Kidney (tissue), 14 donors: ENCODE results near the gene DONSON. TPM values are rescaled to one million over a fixed set of nuclear protein-coding genes. Genes with fewer than 3 reads are reported as not detected.

Experiments used
- DNase-seq, 5 donors: peaks; one replicate each; pipeline ENCODE4 v3.0.0-alpha.2; 2013 to 2020
- FAIRE-seq: peaks from 2 replicates; lab custom pipeline; 2012; peaks lifted over from hg19 to GRCh38; lab: Jason Lieb, UNC
- H3K27ac ChIP-seq, 2 donors: one replicate each; pipeline ENCODE4 v1.7.0; 2013; ENCODE audit warnings: low read depth in 2 of 2, low read length in 2 of 2, inconsistent platforms in 1 of 2
- H3K27me3 ChIP-seq: one replicate; pipeline ENCODE4 v1.7.1; 2013; ENCODE audit warnings: low read length, inconsistent platforms; ENCODE audit not compliant: control insufficient read depth, insufficient read depth
- H3K36me3 ChIP-seq, 3 donors: one replicate each; pipeline versions ENCODE4 v1.7.0 to v1.7.1; 2013; ENCODE audit warnings: low read length in 3 of 3, control low read depth in 1 of 3, inconsistent platforms in 1 of 3; ENCODE audit not compliant: insufficient read depth in 3 of 3, control insufficient read depth in 2 of 3
- H3K4me1 ChIP-seq, 3 donors: one replicate each; pipeline versions ENCODE4 v1.7.0 to v1.7.1; 2013; ENCODE audit warnings: low read length in 3 of 3, inconsistent platforms in 1 of 3, low read depth in 1 of 3; ENCODE audit not compliant: control insufficient read depth in 2 of 3, insufficient read depth in 2 of 3
- H3K4me3 ChIP-seq, 3 donors: one replicate each; pipeline versions ENCODE4 v1.7.0 to v1.8.1; 2013; ENCODE audit warnings: low read length in 3 of 3, control low read depth in 1 of 3, inconsistent platforms in 1 of 3
- H3K9ac ChIP-seq, 3 donors: one replicate each; pipeline versions ENCODE4 v1.7.0 to v1.7.1; 2013; ENCODE audit warnings: low read length in 3 of 3, control low read depth in 1 of 3, inconsistent platforms in 1 of 3
- H3K9me3 ChIP-seq, 3 donors: one replicate each; pipeline versions ENCODE4 v1.7.0 to v1.7.1; 2013; ENCODE audit warnings: low read length in 3 of 3, control low read depth in 1 of 3, inconsistent platforms in 1 of 3; ENCODE audit not compliant: control insufficient read depth in 2 of 3, insufficient read depth in 1 of 3
- CTCF ChIP-seq: IDR thresholded peaks from 3 replicates; pipeline ENCODE4 v1.5.1; 2012; ENCODE audit warnings: mild to moderate bottlenecking, moderate library complexity, borderline replicate concordance; ENCODE audit not compliant: insufficient read depth; ENCODE audit errors: extremely low read depth
- intact Hi-C: fragments of 100-400 bp; cut with DNase I; formaldehyde crosslinking; loops from one replicate; pipeline ENCODE4 v1.11.1; 2022
- polyA plus RNA-seq: library from polyadenylated mRNA; stranded (reverse); fragments of 350-450 nt; fragmentation: Illumina TruSeq; extraction: RNeasy Lipid Tissue Mini Kit (QIAGEN cat#74804); gene quantifications from one replicate; pipeline ENCODE4 v1.2.3, GENCODE V29; 2014; ENCODE audit warnings: low read depth, low replicate concordance; ENCODE audit not compliant: insufficient read depth
- total RNA-seq: library from RNA; stranded (reverse); fragmentation: NEBNext Ultra II Directional; extraction: Animal tissue kit (Norgen Biotek cat#: 25700); gene quantifications from one replicate; pipeline ENCODE4 v1.2.1, GENCODE V29; 2021
- donor health status: control.
- donor health status: control.
- donor health status: control.
- donor health status: control.
- donor health status: control.
- donor health status: DM: yes; HTN: yes; CAD: no.
- donor health status: Normal renal cell carcinoma (clear cell type).

The DONSON gene
- total and polyA plus RNA-seq, 2 donors from 2014 or later: 6.8 to 8.9 TPM

- Histone ChIP-seq H3K4me3 (no peak overlapping the region), H3K9me3 (no peaks in the 10 kb centered on the region), H3K27ac (no peak overlapping the region), H3K27me3 (no peaks in the 10 kb centered on the region), H3K4me1 (peaks cover 0 to 5% (median 4%) of the 10 kb centered on the region in 3 donors), H3K36me3 (peaks cover 5 to 29% (median 13%) of the 10 kb centered on the region in 3 donors), H3K9ac (no peak overlapping the region)
- DNase-seq (no peak), FAIRE-seq (no peak)
- no peak for TF ChIP-seq CTCF
- intact Hi-C loops: no loop called here
These were observed 42.4 kb downstream of the DONSON start for GRCh38 chr21:33546086-33546485.

- intact Hi-C loops: no loop called here
- H3K36me3 ChIP-seq: peaks cover under 1 to 14% (median 3%) of the 10 kb centered on the region in 3 donors
- TF ChIP-seq CTCF: no peak
- H3K4me3 ChIP-seq: peak overlapping the region; percentile 89 to 100 (median 100)
- no peaks in the 10 kb centered on the region for H3K27me3 ChIP-seq
- H3K27ac ChIP-seq: no peak overlapping the region
- peak overlapping the region; percentile 43 to 96 (median 93) for H3K9ac ChIP-seq
- no peaks in the 10 kb centered on the region for H3K9me3 ChIP-seq
- peaks cover 0 to 6% (median 4%) of the 10 kb centered on the region in 3 donors for H3K4me1 ChIP-seq
- no peak for FAIRE-seq
- DNase-seq: no peak
These were observed 43.9 kb downstream of the DONSON start for GRCh38 chr21:33544451-33545195.

- H3K27ac ChIP-seq: peak overlapping the region; percentile 100
- intact Hi-C loops: no loop called here
- H3K27me3 ChIP-seq: no peaks in the 10 kb centered on the region
- H3K36me3 ChIP-seq: peaks cover 0 to 8% (median 3%) of the 10 kb centered on the region in 3 donors
- DNase-seq (peak in 2 of 5 donors; percentile 86 to 91), FAIRE-seq (no peak)
- no peak for TF ChIP-seq CTCF
- H3K9ac ChIP-seq: peak overlapping the region; percentile 93 to 100 (median 96)
- no peaks in the 10 kb centered on the region for H3K9me3 ChIP-seq
- H3K4me1 ChIP-seq: peaks cover 0 to 6% (median 4%) of the 10 kb centered on the region in 3 donors
- peak overlapping the region; percentile 89 to 100 (median 100) for H3K4me3 ChIP-seq
These were observed 44.9 kb downstream of the DONSON start for GRCh38 chr21:33543505-33544129.
